ENCODE results near the gene CRYAA.

The CRYAA gene

GRCh38 chr21:43207868-43208267 lies 39.1 kb downstream of the CRYAA start:
- Mint-ChIP-seq H3K27me3 (peaks cover 3% of the 10 kb centered on the region), H3K4me1 (ENCODE audit: low read depth) (no peaks in the 10 kb centered on the region), H3K27ac (no peak overlapping the region), H3K9me3 (ENCODE audit: low read depth) (no peaks in the 10 kb centered on the region), H3K36me3 (no peaks in the 10 kb centered on the region), H3K4me3 (no peak overlapping the region)

GRCh38 chr21:43208561-43209332 lies 39.9 kb downstream of the CRYAA start:
- H3K27me3 Mint-ChIP-seq = peaks cover 3% of the 10 kb centered on the region
- no peak overlapping the region for H3K4me3 Mint-ChIP-seq
- H3K36me3 Mint-ChIP-seq = no peaks in the 10 kb centered on the region
- H3K9me3 Mint-ChIP-seq (ENCODE audit: low read depth) = no peaks in the 10 kb centered on the region
- no peaks in the 10 kb centered on the region for H3K4me1 Mint-ChIP-seq (ENCODE audit: low read depth)
- H3K27ac Mint-ChIP-seq = no peak overlapping the region

- Mint-ChIP-seq H3K9me3 (ENCODE audit: low read depth) (no peaks in the 10 kb centered on the region), H3K4me1 (ENCODE audit: low read depth) (no peaks in the 10 kb centered on the region), H3K27ac (no peak overlapping the region), H3K36me3 (no peaks in the 10 kb centered on the region), H3K27me3 (peaks cover 3% of the 10 kb centered on the region), H3K4me3 (no peak overlapping the region)
Measured at GRCh38 chr21:43209575-43210453, 41.0 kb downstream of the CRYAA start.

GRCh38 chr21:43210454-43211071 lies 41.8 kb downstream of the CRYAA start:
- no peak overlapping the region for H3K27ac Mint-ChIP-seq

GRCh38 chr21:43211072-43211759 lies 42.4 kb downstream of the CRYAA start:
- H3K4me3 Mint-ChIP-seq = no peak overlapping the region
- no peaks in the 10 kb centered on the region for H3K9me3 Mint-ChIP-seq (ENCODE audit: low read depth)
- peaks cover 3% of the 10 kb centered on the region for H3K27me3 Mint-ChIP-seq
- H3K4me1 Mint-ChIP-seq (ENCODE audit: low read depth) = no peaks in the 10 kb centered on the region
- no peaks in the 10 kb centered on the region for H3K36me3 Mint-ChIP-seq
- no peak overlapping the region for H3K27ac Mint-ChIP-seq

More at GRCh38 chr21:43210454-43211071, 41.8 kb downstream of the CRYAA start:
- no peak overlapping the region for H3K4me3 Mint-ChIP-seq
- peaks cover 3% of the 10 kb centered on the region for H3K27me3 Mint-ChIP-seq
- H3K9me3 Mint-ChIP-seq (ENCODE audit: low read depth) = no peaks in the 10 kb centered on the region
- H3K36me3 Mint-ChIP-seq = no peaks in the 10 kb centered on the region
- H3K4me1 Mint-ChIP-seq (ENCODE audit: low read depth) = no peaks in the 10 kb centered on the region

- no peak overlapping the region for H3K27ac Mint-ChIP-seq
- H3K9me3 Mint-ChIP-seq (ENCODE audit: low read depth) = no peaks in the 10 kb centered on the region
- no peak overlapping the region for H3K4me3 Mint-ChIP-seq
- peaks cover 3% of the 10 kb centered on the region for H3K27me3 Mint-ChIP-seq
- H3K4me1 Mint-ChIP-seq (ENCODE audit: low read depth) = no peaks in the 10 kb centered on the region
- H3K36me3 Mint-ChIP-seq = no peaks in the 10 kb centered on the region
Measured at GRCh38 chr21:43211760-43212115, 42.9 kb downstream of the CRYAA start.

Data from activated naive CD8-positive, alpha-beta T cell (primary cell).